ENCODE data around the gene ERCC1. TPM values are rescaled to one million over a fixed set of nuclear protein-coding genes. Genes with fewer than 3 reads are reported as not detected.
A peak's percentile ranks its signal among the peaks of the same experiment; 100 is the strongest.

Gene ERCC1
- total and polyA plus RNA-seq, 2 of the 13 experiments (the other 11 are each of a cell fraction or from before 2014, with no cell fraction given), result 40.0 to 66.4 TPM

DNA sequence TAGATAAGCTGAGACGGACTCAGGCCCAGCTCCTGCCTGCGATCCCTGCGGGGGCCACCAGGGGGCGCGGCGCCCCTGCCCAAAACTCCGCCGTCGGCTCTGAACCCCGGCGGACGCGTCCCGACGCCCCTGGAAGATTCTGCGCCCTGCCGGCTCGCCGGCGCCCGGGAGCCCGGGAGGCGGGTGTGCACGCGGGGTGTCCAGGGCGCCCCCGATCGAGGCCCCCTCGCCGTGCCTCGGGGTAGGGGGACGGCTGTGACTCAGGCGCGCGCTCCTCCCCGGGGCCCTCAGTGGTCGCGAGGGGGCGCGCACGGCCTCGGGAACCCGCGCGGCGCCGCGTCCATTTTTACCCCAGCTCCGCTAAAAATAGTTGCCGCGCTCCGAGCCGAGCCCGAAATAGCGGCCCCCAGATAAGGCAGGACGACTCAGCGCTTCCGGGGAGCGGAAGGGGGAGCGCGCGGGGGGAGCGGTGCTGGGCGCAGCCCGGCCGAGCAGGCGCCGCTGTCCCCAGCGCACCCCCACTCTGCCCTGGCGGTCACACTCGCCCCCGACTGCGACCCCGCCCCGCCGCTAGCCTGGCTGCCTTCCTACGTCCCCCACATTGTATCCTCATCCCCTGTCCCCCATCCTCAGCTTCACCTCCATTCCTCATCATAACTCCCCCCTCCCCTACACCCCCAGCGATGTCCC is 16.0 kb upstream of the ERCC1 start (continued):
- no peak for TF ChIP-seq SETDB1 (CRISPR knock-in tag; IDR thresholded peaks at IDR 0.05; ENCODE audit: borderline replicate concordance)
- TF ChIP-seq ZNF441 (CRISPR knock-in tag; IDR thresholded peaks at IDR 0.05; ENCODE audit: borderline replicate concordance), result no peak
- TF ChIP-seq TSC22D2 (CRISPR knock-in tag; IDR thresholded peaks at IDR 0.05; ENCODE audit: borderline replicate concordance), result no peak
- no peak for TF ChIP-seq RFX1 (IDR thresholded peaks at IDR 0.05)
- TF ChIP-seq SMYD3 (CRISPR knock-in tag; IDR thresholded peaks at IDR 0.05), result no peak
- no peak for TF ChIP-seq GMEB2 (CRISPR knock-in tag; IDR thresholded peaks at IDR 0.05; ENCODE audit: low read depth)
- no peak for TF ChIP-seq PCBP2 (optimal IDR thresholded peaks at IDR 0.05; ENCODE audit: low read depth, low read length, poor library complexity, severe bottlenecking)
- TF ChIP-seq XRCC5 (optimal IDR thresholded peaks at IDR 0.05; ENCODE audit: low read length), result peak; percentile 69
- no peak for TF ChIP-seq TEF (CRISPR knock-in tag; IDR thresholded peaks at IDR 0.05)
- no peak for TF ChIP-seq ZNF772 (CRISPR knock-in tag; IDR thresholded peaks at IDR 0.05)
- no peak for TF ChIP-seq TIGD3 (CRISPR knock-in tag; IDR thresholded peaks at IDR 0.05; ENCODE audit: borderline replicate concordance)
- TF ChIP-seq CREB1 (IDR thresholded peaks at IDR 0.05), result no peak
- no peak for TF ChIP-seq CREB1 (CRISPR knock-in tag; IDR thresholded peaks at IDR 0.05)
- TF ChIP-seq NONO (IDR thresholded peaks at IDR 0.05), result no peak
- TF ChIP-seq NONO (CRISPR knock-in tag; conservative IDR thresholded peaks at IDR 0.05), result no peak
- TF ChIP-seq ZFP82 (CRISPR knock-in tag; IDR thresholded peaks at IDR 0.05; ENCODE audit: borderline replicate concordance), result no peak
- no peak for TF ChIP-seq DR1 (CRISPR knock-in tag; IDR thresholded peaks at IDR 0.05)
- no peak for TF ChIP-seq AGO2 (optimal IDR thresholded peaks at IDR 0.05; ENCODE audit: low read depth, low read length)
- TF ChIP-seq CCDC6 (CRISPR knock-in tag; IDR thresholded peaks at IDR 0.05), result no peak
- TF ChIP-seq ZNF124 (CRISPR knock-in tag; IDR thresholded peaks at IDR 0.05), result no peak
- TF ChIP-seq, protein P1, sequence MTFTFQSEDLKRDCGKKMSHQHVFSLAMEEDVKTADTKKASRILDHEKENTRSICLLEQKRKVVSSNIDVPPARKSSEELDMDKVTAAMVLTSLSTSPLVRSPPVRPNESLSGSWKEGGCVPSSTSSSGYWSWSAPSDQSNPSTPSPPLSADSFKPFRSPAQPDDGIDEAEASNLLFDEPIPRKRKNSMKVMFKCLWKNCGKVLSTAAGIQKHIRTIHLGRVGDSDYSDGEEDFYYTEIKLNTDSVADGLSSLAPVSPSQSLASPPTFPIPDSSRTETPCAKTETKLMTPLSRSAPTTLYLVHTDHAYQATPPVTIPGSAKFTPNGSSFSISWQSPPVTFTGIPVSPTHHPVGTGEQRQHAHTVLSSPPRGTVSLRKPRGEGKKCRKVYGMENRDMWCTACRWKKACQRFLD (CRISPR knock-in tag; IDR thresholded peaks at IDR 0.05; ENCODE audit: borderline replicate concordance), result no peak
- TF ChIP-seq, protein P2, sequence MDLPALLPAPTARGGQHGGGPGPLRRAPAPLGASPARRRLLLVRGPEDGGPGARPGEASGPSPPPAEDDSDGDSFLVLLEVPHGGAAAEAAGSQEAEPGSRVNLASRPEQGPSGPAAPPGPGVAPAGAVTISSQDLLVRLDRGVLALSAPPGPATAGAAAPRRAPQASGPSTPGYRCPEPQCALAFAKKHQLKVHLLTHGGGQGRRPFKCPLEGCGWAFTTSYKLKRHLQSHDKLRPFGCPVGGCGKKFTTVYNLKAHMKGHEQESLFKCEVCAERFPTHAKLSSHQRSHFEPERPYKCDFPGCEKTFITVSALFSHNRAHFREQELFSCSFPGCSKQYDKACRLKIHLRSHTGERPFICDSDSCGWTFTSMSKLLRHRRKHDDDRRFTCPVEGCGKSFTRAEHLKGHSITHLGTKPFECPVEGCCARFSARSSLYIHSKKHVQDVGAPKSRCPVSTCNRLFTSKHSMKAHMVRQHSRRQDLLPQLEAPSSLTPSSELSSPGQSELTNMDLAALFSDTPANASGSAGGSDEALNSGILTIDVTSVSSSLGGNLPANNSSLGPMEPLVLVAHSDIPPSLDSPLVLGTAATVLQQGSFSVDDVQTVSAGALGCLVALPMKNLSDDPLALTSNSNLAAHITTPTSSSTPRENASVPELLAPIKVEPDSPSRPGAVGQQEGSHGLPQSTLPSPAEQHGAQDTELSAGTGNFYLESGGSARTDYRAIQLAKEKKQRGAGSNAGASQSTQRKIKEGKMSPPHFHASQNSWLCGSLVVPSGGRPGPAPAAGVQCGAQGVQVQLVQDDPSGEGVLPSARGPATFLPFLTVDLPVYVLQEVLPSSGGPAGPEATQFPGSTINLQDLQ (CRISPR knock-in tag; IDR thresholded peaks at IDR 0.05), result no peak
- TF ChIP-seq, protein P3, sequence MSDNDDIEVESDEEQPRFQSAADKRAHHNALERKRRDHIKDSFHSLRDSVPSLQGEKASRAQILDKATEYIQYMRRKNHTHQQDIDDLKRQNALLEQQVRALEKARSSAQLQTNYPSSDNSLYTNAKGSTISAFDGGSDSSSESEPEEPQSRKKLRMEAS (IDR thresholded peaks at IDR 0.05), result no peak; the same call in 1 of the 2 replicates
- no peak for TF ChIP-seq ZNF138 (CRISPR knock-in tag; IDR thresholded peaks at IDR 0.05; ENCODE audit: low read depth)
